Osteocyte (in vitro differentiated cells): ENCODE results near the gene ST8SIA2. TPM values are rescaled to one million over a fixed set of nuclear protein-coding genes. Genes with fewer than 3 reads are reported as not detected.

Experiments
- DNase-seq: peaks from one replicate; pipeline ENCODE4 v3.0.0; 2021; ENCODE audit warnings: mixed read lengths; ENCODE audit not compliant: unreplicated experiment; ENCODE audit errors: extremely low spot score
- H3K27ac Mint-ChIP-seq: one replicate; pipeline ENCODE4 v1.8.0; 2021; ENCODE audit warnings: mild to moderate bottlenecking, mixed read lengths; ENCODE audit not compliant: unreplicated experiment
- H3K27me3 Mint-ChIP-seq: one replicate; pipeline ENCODE4 v1.8.0; 2021; ENCODE audit warnings: mixed read lengths; ENCODE audit not compliant: unreplicated experiment
- H3K36me3 Mint-ChIP-seq: one replicate; pipeline ENCODE4 v1.8.0; 2021; ENCODE audit warnings: mixed read lengths; ENCODE audit not compliant: unreplicated experiment
- H3K4me1 Mint-ChIP-seq: one replicate; pipeline ENCODE4 v1.8.0; 2021; ENCODE audit warnings: mixed read lengths; ENCODE audit not compliant: unreplicated experiment
- H3K4me3 Mint-ChIP-seq: one replicate; pipeline ENCODE4 v1.8.0; 2021; ENCODE audit warnings: mild to moderate bottlenecking, moderate library complexity, mixed read lengths; ENCODE audit not compliant: unreplicated experiment
- H3K9me3 Mint-ChIP-seq: one replicate; pipeline ENCODE4 v1.8.0; 2021; ENCODE audit warnings: mixed read lengths; ENCODE audit not compliant: unreplicated experiment
- CTCF ChIP-seq: fragments of 200-600 bp; sonication (generic); IDR thresholded peaks from 2 replicates; pipeline ENCODE4 v1.5.0; 2021; ENCODE audit warnings: antibody characterized with exemption, mild to moderate bottlenecking, moderate library complexity
- long read RNA-seq: library from polyadenylated mRNA; unstranded; transcript quantifications from one replicate; pipeline ENCODE4 v2.0.0, GENCODE V29; 2021
- total RNA-seq: library from RNA; stranded (reverse); gene quantifications from 2 replicates; pipeline ENCODE4 v1.2.1, GENCODE V29; 2021

Gene ST8SIA2
- total RNA-seq: 2.1 and 3.5 TPM in 2 replicates
- long read RNA-seq, full-length matches to known transcripts: 1 of 4 reads
- long read RNA-seq, partial matches to known transcripts: 2 of 4 reads
- long read RNA-seq, other reads (novel, unspliced or antisense): 1 of 4 reads

DNA sequence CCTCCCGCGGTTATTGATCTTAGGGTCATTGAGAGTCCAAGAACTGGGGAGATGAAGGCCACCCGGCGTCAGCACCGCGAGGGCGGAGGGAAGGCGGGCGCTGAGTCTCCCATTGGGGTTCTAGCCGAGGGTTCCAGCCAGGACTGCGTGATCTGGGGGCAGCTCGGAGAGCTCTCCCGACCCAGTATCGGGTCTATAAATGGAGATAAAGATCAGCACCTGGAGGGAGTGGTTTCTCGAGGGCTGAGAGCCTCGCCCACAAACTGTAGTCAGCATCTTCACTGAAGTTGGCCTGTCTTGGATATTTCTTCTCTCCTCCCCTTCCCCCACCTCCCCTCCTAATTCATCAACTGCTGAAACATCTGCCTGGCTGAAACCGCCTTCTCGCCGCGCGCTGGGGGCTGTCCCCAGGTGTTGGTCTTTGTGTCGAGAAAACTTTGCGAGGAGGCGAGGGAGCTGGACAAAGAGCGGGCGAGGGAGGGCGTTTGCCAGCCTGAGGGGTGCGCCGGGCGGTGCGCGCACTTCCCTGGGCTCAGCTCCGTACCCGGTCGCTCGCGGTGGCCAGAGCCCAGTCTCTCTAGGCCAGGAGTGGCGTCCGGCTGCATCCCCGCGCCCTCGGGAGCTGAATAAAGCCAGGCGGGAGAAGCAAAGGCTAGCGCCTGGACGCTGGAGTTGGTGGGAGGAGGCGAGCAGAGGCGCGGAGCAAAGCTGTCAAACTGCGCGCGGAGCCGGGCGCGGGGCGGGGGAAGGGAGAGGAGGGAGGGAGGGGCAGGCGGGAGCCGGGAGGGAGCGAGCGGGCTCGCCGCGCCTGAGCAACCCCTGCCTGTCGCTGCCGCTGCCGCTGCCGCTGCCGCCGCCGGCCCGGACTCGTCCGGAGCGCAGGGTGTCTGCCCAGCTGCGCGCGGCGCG, at the start of gene ST8SIA2:
ST8SIA2 (plus strand) TSS at position 811 of the 909 bp plus-strand sequence. CDS start 184 bp downstream, outside the sequence.
- peaks cover 17% of the 10 kb centered on the region for H3K4me1 Mint-ChIP-seq
- TF ChIP-seq CTCF: no peak
- DNase-seq: peak; percentile 87
- no peaks in the 10 kb centered on the region for H3K36me3 Mint-ChIP-seq
- no peaks in the 10 kb centered on the region for H3K9me3 Mint-ChIP-seq
- peak within 1 kb of the TSS; percentile 47 for H3K27ac Mint-ChIP-seq
- peak within 1 kb of the TSS; percentile 90 for H3K4me3 Mint-ChIP-seq
- peaks cover 59% of the 10 kb centered on the region for H3K27me3 Mint-ChIP-seq

GRCh38 chr15:92343924-92344643, 49.6 kb upstream of the ST8SIA2 start:
- no peaks in the 10 kb centered on the region for H3K9me3 Mint-ChIP-seq

GRCh38 chr15:92346063-92346462, 47.6 kb upstream of the ST8SIA2 start:
- Mint-ChIP-seq H3K4me3 (no peak overlapping the region), H3K9me3 (no peaks in the 10 kb centered on the region), H3K27me3 (peaks cover 18% of the 10 kb centered on the region), H3K4me1 (no peaks in the 10 kb centered on the region), H3K36me3 (no peaks in the 10 kb centered on the region), H3K27ac (no peak overlapping the region)
- DNase-seq: no peak
- TF ChIP-seq CTCF: no peak

More at GRCh38 chr15:92343924-92344643, 49.6 kb upstream of the ST8SIA2 start:
- Mint-ChIP-seq H3K4me3 (no peak overlapping the region), H3K36me3 (no peaks in the 10 kb centered on the region), H3K4me1 (no peaks in the 10 kb centered on the region), H3K27me3 (peaks cover 12% of the 10 kb centered on the region), H3K27ac (no peak overlapping the region)
- no peak for DNase-seq
- TF ChIP-seq CTCF: no peak

- H3K4me3 Mint-ChIP-seq: no peak overlapping the region
- no peak for DNase-seq
- H3K27ac Mint-ChIP-seq: no peak overlapping the region
- peaks cover 14% of the 10 kb centered on the region for H3K27me3 Mint-ChIP-seq
- no peaks in the 10 kb centered on the region for H3K36me3 Mint-ChIP-seq
- TF ChIP-seq CTCF: no peak
- no peaks in the 10 kb centered on the region for H3K9me3 Mint-ChIP-seq
- no peaks in the 10 kb centered on the region for H3K4me1 Mint-ChIP-seq
Observed at GRCh38 chr15:92355307-92355706, 38.4 kb upstream of the ST8SIA2 start.
